HG03159 (cell line): Measurements from ENCODE around the gene COL28A1.
"Not testable (repeated sequence)": the region's sequence is repeated elsewhere in the genome, so short reads cannot be mapped to it uniquely, and the experiment has no call there.

Source experiments
- ATAC-seq: cut with Tn5 transposase; IDR thresholded peaks from one replicate; pipeline ENCODE4 v1.9.1; 2021; ENCODE audit warnings: mild to moderate bottlenecking, moderate library complexity; ENCODE audit not compliant: unreplicated experiment

The COL28A1 gene

GRCh38 chr7:7562736-7563135, 27.1 kb upstream of the COL28A1 start:
- no peak for ATAC-seq

GRCh38 chr7:7561591-7561990, 25.9 kb upstream of the COL28A1 start:
- ATAC-seq: not testable (repeated sequence)

- no peak for ATAC-seq
These were observed 21.6 kb upstream of the COL28A1 start for GRCh38 chr7:7557252-7557651.

- ATAC-seq: no peak
These were observed 21.2 kb upstream of the COL28A1 start for GRCh38 chr7:7556852-7557251.

GRCh38 chr7:7554649-7555575, 19.2 kb upstream of the COL28A1 start:
- ATAC-seq: no peak

GRCh38 chr7:7554021-7554432, 18.4 kb upstream of the COL28A1 start:
- no peak for ATAC-seq

- no peak for ATAC-seq
These were observed 17.7 kb upstream of the COL28A1 start for GRCh38 chr7:7553386-7553785.

- no peak for ATAC-seq
These were observed 16.5 kb upstream of the COL28A1 start for GRCh38 chr7:7552199-7552598.

GRCh38 chr7:7550663-7551062, 15.0 kb upstream of the COL28A1 start:
- no peak for ATAC-seq

GRCh38 chr7:7548407-7548806, 12.7 kb upstream of the COL28A1 start:
- no peak for ATAC-seq

- no peak for ATAC-seq
These were observed 6.7 kb upstream of the COL28A1 start for GRCh38 chr7:7542251-7542835.

- no peak for ATAC-seq
These were observed 4.0 kb upstream of the COL28A1 start for GRCh38 chr7:7539711-7540110.

- no peak for ATAC-seq
These were observed 3.5 kb upstream of the COL28A1 start for GRCh38 chr7:7539152-7539551.

GRCh38 chr7:7537711-7538110, 2.0 kb upstream of the COL28A1 start:
- ATAC-seq: no peak

GRCh38 chr7:7536396-7537019, 835 bp upstream of the COL28A1 start:
- no peak for ATAC-seq

GRCh38 chr7:7533831-7534430, 1.7 kb downstream of the COL28A1 start:
- ATAC-seq: no peak

- no peak for ATAC-seq
These were observed 6.3 kb downstream of the COL28A1 start for GRCh38 chr7:7529328-7529727.

GRCh38 chr7:7527047-7527446, 8.6 kb downstream of the COL28A1 start:
- ATAC-seq: no peak

GRCh38 chr7:7526006-7526405, 9.7 kb downstream of the COL28A1 start:
- no peak for ATAC-seq

- no peak for ATAC-seq
These were observed 11.6 kb downstream of the COL28A1 start for GRCh38 chr7:7524121-7524520.

- no peak for ATAC-seq
These were observed 13.3 kb downstream of the COL28A1 start for GRCh38 chr7:7522421-7522820.
